Left kidney (tissue), 2 donors: ENCODE results near the gene WDPCP. TPM values are rescaled to one million over a fixed set of nuclear protein-coding genes. Genes with fewer than 3 reads are reported as not detected.
"Not testable (repeated sequence)": the region's sequence is repeated elsewhere in the genome, so short reads cannot be mapped to it uniquely, and the experiment has no call there.

Source experiments
- DNase-seq: peaks from one replicate; pipeline ENCODE4 v3.0.0-alpha.2; 2013
- polyA plus RNA-seq: library from polyadenylated mRNA; unstranded; fragments of 120-200 nt; gene quantifications from one replicate; pipeline ENCODE4 v1.2.1, GENCODE V29; 2013; ENCODE audit not compliant: insufficient read length

Gene WDPCP
- polyA plus RNA-seq, 1 donor: 16.4 TPM

- no peak for DNase-seq
Observed at GRCh38 chr2:63591566-63592175, 3.4 kb upstream of the WDPCP start.

DNA sequence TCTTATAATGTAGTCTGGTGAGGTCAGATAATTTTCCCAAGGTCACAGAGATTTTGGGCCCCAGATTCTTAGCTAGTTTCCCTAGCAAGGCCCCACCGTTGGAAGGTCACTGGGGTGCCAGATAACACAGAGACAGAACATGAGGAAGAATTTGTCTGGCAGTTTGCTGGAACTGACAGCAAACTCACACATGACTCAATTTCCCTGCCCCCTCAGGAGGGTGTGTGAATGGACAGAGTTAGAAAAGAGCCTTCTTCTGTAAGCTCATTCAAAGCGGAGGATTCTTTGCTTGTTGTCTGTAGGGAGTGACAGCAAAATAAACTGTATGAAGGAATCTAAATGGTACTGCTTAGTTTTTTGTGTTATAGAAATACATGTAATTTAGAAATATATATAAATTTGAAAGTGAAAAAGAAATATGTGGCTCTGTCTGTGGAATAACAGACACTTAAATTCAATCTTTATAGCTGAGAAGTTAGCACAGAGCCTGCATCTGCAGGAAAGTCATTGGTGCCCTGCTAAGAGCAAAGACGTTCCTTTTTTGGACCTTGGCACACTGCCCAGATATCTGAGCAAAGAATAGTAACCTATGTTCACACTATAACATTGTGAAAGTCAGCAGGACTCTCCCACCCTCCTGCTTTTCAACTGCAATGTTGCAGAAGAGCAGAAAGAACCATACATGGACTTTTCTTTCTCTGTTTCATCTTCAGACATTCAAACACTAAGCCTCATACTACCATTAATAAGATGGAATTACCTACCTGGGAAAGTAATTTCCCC is 2.5 kb upstream of the WDPCP start:
- DNase-seq: no peak

DNA sequence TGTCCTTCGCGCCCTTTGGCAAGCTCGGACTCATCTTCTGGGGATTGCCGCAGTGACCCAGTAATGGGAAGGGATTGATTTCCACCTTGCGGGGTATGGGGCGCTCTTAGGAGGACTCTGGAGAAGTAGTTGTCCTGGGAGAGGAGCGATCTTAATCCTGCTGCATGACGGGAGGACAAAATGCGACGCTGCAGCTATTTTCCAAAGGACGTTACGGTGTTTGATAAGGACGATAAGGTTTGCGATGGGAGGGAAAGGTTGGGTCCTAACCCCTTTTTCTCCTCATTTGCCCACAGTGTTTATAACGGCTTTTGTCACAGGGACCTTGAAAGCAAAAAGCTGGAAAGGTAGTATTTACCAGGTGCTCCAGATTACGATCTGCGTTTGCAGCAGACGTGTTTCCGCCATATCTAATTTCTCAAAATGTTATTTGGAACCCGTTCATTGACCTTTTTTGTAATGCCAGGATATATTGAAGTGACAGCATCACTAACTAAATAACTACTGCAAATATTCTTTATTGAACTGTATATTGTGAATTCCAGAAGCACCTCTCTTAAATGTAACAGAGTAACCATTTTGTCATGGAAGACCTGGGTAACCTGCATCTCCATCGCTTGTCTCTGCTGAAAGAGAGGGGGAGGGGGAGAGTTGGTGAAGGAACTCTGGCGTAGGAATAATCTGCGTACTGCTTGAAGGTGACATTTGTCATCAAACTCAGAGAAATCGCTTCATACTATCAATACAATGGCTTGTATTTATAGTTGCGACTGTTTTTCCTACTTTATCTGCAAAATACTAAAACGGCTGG is 1.1 kb upstream of the WDPCP start:
- DNase-seq: peak; percentile 6

DNA sequence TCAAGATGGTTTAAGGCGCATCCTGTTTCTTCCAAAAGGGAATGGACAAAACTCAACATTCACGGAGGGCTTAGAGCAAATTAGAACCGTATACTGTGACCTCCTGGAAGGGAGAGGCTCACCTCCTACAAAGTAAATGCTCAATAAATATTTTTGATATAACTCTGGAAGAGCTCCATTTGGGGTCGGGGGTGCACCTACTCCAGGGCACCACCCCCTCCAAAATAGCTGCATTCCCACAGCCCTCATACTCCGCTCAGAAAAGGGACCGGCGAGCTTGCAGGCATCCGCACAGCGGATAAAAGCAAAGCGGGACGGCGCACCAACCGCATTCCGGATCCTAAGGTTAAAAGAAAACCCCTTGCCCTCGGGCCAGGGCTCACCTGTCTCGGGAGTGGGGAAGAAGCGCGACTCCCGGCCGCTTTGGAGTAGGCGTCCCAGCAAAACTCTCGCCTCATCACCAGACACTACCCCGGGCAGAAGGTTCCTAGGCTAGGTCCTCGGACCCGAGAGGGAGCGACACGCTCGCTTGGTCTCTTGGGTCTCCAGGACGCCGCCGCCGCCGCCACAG is 378 bp downstream of the WDPCP start:
- no peak for DNase-seq

DNA sequence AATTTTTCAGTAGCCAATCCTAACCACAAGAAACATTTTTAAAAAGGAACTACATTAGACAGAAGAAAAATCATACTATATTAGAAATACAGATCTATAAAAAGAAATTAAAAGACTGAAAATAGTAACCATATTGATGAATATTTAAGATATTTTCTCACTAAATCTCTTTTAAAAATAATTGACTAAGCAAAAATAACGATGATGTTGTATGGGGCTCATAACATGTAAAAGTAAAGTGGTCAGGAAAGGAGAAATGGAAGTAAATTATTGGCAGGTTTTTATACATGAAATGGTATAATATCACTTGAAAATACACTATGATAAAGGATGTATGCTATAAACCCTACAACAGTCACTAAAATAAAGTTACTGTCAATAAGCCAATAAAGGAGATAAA is 5.4 kb downstream of the WDPCP start:
- DNase-seq: no peak

GRCh38 chr2:63581298-63581961 is 6.8 kb downstream of the WDPCP start:
- DNase-seq: no peak

DNA sequence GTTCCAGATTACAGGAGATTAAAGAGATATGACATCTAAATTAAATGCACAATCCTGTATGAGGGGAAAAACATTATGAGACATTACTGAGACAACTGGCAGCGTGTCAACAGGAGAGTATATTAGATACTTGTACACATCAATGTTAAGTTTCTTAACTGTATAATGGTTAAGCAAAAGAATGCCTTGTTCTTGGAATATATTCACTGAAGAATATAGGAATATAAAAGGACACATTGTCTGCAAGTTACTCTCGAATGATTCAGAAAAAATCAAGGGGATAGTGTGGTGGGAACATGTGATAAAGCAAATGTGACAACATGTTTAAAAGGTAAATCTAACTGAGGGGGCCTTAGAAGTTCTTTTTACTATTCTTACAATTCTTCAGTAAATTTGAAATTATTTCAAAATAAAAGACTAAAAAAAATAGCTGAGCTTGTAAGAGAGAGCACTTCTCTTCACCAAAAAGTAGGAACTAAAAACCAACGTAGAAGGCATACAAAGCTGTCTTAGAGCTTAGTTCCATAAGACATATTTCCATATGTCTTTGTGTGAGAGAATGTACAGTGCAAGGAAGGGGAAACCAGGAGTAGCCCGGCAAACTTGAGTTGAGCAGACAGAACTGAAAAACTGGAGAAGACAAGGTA is 7.5 kb downstream of the WDPCP start:
- DNase-seq: no peak

DNA sequence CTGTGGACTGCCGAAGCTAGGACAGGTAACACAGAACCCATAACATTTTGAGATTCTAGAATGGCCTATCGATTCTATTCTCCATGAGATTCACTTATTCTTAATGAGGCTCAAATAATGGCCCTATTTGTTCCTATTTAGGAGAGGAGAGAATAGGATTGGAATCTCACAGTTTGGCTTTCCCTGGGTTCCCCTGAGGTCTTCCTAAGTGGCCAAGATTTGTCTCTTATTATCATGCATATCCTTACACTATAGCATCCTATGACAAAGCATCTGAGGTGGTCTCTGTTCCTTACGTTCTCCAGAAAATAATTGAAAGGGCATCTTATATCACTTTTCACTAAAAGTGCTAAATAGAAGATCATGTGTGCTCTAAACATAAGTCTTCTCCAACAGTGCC is 9.5 kb downstream of the WDPCP start:
- DNase-seq: no peak

DNA sequence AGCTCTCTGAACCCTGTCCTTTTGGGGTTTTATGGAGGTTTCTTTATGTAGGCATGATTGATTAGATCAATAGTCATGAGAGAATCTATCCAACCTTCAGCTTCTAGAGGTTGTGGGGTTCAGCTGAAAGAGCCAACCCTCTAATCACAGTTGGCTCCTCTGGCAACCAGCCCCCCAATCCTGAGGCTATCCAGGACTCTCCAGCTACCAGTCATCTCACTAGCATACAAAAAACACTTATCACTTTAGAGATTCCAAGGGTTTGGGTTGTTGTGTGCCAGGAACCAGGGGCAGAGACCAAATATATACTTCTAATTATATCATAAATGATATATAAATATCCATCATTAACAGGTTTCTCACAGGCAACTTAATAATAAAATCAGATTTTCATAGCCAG is 11.7 kb downstream of the WDPCP start:
- DNase-seq: no peak

GRCh38 chr2:63573726-63574345 is 14.4 kb downstream of the WDPCP start:
- not testable (repeated sequence) for DNase-seq

DNA sequence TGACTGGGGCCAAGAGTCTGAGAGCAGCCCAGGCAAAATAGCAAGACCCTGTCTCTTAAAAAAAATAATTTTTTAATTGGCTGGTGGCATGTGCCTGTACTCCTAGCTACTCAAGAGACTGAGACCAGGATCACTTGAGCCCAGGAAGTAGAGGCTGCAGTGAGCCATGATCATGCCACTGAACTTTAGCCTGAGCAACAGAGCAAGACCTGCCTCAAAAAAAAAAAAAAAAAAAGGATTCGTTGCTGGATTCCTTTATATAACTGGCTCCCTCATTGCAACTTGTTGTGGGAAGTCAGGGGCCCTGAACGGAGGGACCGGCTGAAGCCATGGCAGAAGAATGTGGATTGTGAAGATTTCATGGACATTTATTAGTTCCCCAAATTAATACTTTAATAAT is 15.3 kb downstream of the WDPCP start:
- not testable (repeated sequence) for DNase-seq

DNA sequence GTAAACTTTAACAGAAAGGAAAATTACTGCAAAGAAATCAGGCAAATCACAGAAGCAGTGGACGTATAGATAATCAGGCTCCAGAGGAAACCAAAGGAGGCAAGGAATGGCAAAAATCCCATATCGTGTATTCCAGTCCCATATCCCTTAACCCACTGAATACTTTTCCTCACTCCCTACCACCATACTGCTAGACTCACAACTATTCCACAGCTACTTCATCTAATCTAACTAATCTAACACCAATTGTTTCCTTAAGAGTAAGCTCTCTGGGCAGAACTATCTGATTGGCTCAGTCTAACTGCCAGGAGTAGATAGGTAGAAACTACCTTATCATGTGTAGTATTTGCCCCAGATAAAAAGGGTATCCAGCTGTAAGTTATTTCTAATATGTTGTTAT is 16.3 kb downstream of the WDPCP start:
- no peak for DNase-seq

- no peak for DNase-seq
Observed at GRCh38 chr2:63571291-63571690, 17.0 kb downstream of the WDPCP start.

DNA sequence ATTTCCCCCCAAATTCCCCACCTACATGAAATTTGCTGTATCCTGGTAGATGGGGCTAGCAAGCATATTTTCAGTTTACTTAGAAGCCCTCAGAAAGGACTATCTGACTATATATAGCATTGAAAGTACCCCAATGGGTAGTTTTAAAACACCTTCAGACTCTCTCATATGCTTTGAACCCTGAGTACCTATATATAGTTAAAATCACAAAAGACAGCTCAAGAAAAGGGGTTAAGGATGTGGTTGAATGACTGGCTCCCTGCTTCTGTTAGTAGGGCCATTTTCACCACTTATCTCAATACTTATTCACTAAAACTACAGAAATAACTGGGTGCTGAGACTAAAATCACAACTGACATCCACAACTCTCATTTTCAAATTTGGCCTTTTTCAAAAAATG is 18.5 kb downstream of the WDPCP start:
- no peak for DNase-seq

DNA sequence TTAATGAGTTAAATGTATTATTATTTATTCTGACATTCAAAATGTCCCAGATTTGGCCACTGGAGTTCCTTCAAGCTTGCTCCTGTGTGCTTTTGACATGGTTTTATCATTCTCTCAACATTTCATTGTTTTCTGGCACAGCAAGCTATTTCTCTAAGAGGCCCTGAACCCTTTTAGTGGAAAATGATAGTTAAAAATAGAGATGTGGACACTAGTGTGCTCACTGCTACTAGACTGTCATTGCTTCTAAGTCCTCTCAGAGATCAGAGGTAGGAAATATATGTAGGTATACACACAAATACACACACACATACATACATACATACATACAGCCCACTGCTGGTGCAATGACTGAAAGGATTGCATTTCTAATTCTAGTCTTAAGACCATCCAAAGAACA is 25.5 kb downstream of the WDPCP start:
- DNase-seq: no peak

DNA sequence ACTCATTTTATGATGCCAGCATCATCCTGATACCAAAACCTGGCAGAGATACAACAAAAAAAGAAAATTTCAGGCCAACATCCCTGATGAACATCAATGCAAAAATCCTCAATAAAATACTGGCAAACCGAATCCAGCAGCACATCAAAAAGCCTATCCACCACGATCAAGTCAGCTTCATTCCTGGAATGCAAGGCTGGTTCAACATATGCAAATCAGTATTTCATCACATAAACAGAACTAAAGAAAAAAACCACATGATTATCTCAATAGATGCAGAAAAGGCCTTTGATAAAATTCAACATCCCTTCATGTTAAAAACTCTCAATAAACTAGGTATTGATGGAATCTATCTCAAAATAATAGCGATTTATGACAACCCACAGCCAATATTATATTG is 29.4 kb downstream of the WDPCP start:
- DNase-seq: not testable (repeated sequence)

DNA sequence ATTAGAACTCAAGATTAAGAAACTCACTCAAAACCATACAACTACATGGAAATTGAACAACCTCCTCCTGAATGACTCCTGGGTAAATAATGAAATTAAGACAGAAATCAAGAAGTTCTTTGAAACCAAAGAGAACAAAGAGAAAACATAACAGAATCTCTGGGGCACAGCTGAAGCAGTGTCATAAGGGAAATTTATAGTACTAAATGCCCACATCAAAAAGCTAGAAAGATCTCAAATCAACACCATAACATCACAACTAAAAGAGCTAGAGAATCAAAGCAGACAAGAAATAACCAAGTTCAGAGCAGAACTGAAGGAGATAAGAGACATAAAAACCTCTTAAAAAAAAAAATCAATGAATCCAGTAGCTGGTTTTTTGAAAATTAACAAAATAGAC is 30.5 kb downstream of the WDPCP start:
- not testable (repeated sequence) for DNase-seq

- DNase-seq: no peak
Observed at GRCh38 chr2:63555931-63556330, 32.3 kb downstream of the WDPCP start.

DNA sequence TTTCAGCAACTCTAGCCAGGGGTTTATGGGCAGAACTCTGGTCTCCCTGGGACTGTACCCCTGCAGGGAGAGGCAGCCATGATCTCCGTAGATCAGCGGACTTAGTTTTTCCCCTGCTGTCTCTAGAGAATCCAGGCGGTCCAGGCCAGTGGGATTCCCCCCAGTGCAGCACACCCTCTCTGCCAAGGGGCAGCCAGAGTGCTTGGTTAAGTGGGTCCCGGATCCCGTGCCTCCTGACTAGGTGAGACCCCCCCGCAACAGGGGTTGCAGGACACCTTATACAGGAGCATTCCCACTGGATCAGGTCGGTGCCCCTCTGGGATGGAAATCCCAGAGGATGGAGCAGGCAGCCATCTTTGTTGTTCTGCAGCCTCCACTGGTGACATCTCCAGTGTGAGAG is 33.0 kb downstream of the WDPCP start:
- no peak for DNase-seq

DNA sequence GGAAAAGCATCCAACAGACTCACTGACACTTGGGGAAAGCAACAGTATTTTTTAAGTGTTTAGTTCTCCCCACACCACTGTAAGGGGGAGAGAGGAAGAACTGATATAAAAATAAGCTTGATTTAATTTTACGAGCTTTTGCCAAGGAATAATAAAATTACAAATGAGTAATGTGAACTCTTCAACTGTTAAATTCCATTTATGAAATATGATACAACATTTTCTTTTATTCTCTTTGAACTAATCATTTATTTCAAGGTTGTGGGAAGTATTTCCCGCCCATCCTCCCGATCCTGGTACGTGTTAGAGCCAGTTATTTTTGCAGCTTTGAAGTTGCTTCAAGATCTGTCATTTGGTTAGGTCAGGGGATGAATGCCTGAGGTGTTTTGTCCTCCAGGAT is 35.2 kb downstream of the WDPCP start:
- DNase-seq: no peak

GRCh38 chr2:63545023-63545422 is 43.3 kb downstream of the WDPCP start:
- DNase-seq: no peak
